Heart left ventricle (tissue), 13 donors: Measurements from ENCODE around the gene IER5L.

ENCODE experiments used
- POLR2A ChIP-seq, 2 donors: fragments of 450-650 bp; IDR thresholded peaks; one replicate each; pipeline ENCODE4 v1.6.1; 2017; ENCODE audit warnings: antibody characterized with exemption in 2 of 2, mild to moderate bottlenecking in 2 of 2, moderate library complexity in 2 of 2
- TF ChIP-seq, protein P1 (sequence below), 12 donors: fragments of 200-600 bp; sonication (generic) in 4 of 12; IDR thresholded peaks; one replicate each; pipeline versions ENCODE4 v1.5.0 to v1.8.0; 2018 to 2022; ENCODE audit warnings: antibody characterized with exemption in 12 of 12, mild to moderate bottlenecking in 5 of 12
- donor health status: ischemic (EF 13 %, LVEDD 7.1; RV severe dilation, severe dysfunction).
- donor health status: DM: no; HTN: yes; CAD: no.
- donor health status: DM: no; HTN: no; CAD: no.
- donor health status: ischemic (EF 25% LVEDD 6.9; RV normal size, moderate dysfunction).
- donor health status: ischemic (EF 25% LVEDD 5.7; RV mildly dilated, moderate dysfunction).
- donor health status: ischemic (EF 35%, LVEDD 5.7; RV mildly dilated, moderate dysfunction).
- donor health status: nonischemic (EF 11% LVEDD 7.7; RV severe dilation, severe dysfunction).
- donor health status: DM: yes; HTN: yes; CAD: no.
- donor health status: PGD.
- donor health status: ischemic (EF 29% LVEDD 5.4; RV normal size, mild dysfunction).
- donor health status: nonischemic (EF 23%, LVEDD 6.1; RV moderate dilation, normal function).

DNA sequence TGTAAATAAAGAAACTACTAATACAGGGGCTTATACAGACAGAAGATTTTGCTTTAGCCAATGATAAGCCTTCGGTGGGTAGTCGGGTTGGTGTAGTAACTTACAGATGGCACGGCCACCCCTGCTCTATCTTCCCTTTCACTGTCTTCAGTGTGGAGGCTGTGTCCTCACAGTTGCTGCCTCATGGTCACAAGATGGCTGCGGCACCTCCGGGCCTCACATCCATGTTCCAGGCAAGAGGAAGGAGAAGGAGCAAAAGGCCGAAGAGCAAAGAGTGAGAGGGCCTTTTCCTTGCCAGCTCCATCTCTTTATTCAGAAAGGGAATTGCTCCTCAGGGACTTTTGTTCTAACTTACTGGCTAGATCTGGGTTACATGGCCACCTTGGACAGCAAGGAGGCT lies 22.2 kb upstream of the IER5L start:
- TF ChIP-seq, protein P1, sequence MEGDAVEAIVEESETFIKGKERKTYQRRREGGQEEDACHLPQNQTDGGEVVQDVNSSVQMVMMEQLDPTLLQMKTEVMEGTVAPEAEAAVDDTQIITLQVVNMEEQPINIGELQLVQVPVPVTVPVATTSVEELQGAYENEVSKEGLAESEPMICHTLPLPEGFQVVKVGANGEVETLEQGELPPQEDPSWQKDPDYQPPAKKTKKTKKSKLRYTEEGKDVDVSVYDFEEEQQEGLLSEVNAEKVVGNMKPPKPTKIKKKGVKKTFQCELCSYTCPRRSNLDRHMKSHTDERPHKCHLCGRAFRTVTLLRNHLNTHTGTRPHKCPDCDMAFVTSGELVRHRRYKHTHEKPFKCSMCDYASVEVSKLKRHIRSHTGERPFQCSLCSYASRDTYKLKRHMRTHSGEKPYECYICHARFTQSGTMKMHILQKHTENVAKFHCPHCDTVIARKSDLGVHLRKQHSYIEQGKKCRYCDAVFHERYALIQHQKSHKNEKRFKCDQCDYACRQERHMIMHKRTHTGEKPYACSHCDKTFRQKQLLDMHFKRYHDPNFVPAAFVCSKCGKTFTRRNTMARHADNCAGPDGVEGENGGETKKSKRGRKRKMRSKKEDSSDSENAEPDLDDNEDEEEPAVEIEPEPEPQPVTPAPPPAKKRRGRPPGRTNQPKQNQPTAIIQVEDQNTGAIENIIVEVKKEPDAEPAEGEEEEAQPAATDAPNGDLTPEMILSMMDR (IDR thresholded peaks at IDR 0.05), result no peak
- TF ChIP-seq POLR2A (IDR thresholded peaks at IDR 0.05), result no peak
